Thyroid gland (tissue), 4 donors: Measurements from ENCODE around the gene UBL7.

Source experiments
- POLR2A ChIP-seq, 2 donors: fragments of 450-650 bp; IDR thresholded peaks; one replicate each; pipeline ENCODE4 v1.6.1; 2017; ENCODE audit warnings: antibody characterized with exemption in 2 of 2, mild to moderate bottlenecking in 2 of 2, moderate library complexity in 1 of 2
- TF ChIP-seq, protein P1 (sequence below), 6 experiments: fragments of 200-600 bp in 3 of 6; fragments of 450-650 bp in 3 of 6; sonication (generic) in 3 of 6; IDR thresholded peaks; one replicate each; pipeline ENCODE4 v1.5.1; 2016 to 2019; ENCODE audit warnings: antibody characterized with exemption in 6 of 6, mild to moderate bottlenecking in 2 of 6, inconsistent platforms in 1 of 6, moderate library complexity in 1 of 6

- TF ChIP-seq POLR2A (IDR thresholded peaks at IDR 0.05), result no peak
- TF ChIP-seq, protein P1, sequence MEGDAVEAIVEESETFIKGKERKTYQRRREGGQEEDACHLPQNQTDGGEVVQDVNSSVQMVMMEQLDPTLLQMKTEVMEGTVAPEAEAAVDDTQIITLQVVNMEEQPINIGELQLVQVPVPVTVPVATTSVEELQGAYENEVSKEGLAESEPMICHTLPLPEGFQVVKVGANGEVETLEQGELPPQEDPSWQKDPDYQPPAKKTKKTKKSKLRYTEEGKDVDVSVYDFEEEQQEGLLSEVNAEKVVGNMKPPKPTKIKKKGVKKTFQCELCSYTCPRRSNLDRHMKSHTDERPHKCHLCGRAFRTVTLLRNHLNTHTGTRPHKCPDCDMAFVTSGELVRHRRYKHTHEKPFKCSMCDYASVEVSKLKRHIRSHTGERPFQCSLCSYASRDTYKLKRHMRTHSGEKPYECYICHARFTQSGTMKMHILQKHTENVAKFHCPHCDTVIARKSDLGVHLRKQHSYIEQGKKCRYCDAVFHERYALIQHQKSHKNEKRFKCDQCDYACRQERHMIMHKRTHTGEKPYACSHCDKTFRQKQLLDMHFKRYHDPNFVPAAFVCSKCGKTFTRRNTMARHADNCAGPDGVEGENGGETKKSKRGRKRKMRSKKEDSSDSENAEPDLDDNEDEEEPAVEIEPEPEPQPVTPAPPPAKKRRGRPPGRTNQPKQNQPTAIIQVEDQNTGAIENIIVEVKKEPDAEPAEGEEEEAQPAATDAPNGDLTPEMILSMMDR (IDR thresholded peaks at IDR 0.05), result no peak
These were observed 38.4 kb upstream of the UBL7 start for GRCh38 chr15:74499366-74499765.
